ENCODE data around the gene NOLC1.
A peak's percentile ranks its signal among the peaks of the same experiment; 100 is the strongest.

NOLC1 gene

DNA sequence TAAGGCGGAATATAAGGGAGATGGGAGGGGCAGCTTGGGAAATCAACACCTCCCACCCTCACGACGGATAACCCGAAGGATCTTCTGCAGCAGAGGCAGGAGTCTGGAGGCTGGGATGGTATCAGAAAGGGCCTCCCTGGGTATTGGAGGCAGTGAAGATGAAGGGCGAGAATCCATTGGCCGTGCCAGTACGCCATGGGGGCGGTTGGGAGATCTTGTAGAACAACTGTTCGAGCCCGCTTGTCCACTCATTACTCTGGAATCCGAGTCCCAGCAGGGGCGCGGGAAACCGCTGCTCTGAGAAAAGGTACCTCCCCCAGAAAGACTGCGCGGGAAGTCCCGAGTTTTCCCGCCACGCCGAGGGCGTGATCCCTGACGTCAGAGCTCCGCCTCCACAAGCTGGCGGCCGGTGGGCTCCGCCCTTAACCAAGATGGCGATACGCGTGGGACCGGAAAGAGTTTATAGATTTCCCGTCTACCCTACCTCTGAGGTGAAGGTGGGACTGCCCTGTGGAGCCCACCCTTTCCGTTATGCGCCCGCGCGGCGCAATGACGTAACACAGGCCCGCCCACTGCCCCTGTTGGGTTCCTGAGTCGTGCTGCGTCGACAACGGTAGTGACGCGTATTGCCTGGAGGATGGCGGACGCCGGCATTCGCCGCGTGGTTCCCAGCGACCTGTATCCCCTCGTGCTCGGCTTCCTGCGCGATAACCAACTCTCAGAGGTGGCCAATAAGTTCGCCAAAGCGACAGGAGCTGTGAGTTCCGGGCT lies at the start of gene NOLC1:
Gene NOLC1 (plus strand): TSS at position 616 of the 771 bp plus-strand sequence. CDS start 22 bp downstream, at position 638.
- peak; percentile 98 to 100 for DNase-seq (ENCODE audit: extremely low read depth in 1 of 2, low read depth in 1 of 2)

DNA sequence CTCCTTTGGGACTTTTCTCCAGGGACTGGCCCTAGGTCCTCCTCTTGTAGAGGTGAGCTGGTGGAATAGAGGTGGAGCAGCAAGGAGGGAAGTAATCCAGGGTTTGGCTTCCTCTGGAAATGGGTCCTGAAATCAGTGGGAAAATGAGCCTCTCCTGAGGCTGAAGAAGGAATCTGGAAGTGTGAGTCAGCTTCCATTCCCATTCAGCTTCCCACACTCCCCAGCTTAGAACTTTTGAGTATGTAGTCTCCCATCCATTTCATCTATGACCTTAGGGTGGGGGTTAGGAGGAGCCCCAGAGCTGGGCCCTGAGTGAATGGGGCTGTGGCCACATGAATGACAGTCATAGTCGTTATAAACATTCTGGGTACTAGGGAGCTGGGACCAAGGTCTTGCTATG lies 49.8 kb upstream of the NOLC1 start:
- no peak for DNase-seq (ENCODE audit: extremely low read depth in 1 of 2, low read depth in 1 of 2)

DNA sequence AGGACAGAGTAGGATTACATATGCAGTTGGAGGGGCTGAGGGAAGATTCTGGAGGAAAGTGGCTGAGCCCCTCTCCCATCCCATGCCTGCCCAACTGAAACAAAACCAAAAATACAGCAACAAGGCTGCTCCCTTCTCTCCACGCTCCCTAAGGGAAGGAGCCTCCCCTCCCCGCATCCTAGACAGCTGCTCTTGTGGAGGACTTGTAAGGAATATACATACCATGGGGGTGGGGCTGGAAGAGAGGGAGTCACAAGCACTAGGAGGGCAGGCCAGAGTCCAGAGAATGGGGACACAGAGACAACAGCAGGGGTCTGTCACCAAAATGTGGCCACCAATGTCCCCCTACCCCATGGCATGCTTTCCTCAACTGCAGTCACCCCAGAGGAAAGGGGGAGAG lies 45.2 kb upstream of the NOLC1 start:
- DNase-seq (ENCODE audit: extremely low read depth in 1 of 2, low read depth in 1 of 2), result no peak

DNA sequence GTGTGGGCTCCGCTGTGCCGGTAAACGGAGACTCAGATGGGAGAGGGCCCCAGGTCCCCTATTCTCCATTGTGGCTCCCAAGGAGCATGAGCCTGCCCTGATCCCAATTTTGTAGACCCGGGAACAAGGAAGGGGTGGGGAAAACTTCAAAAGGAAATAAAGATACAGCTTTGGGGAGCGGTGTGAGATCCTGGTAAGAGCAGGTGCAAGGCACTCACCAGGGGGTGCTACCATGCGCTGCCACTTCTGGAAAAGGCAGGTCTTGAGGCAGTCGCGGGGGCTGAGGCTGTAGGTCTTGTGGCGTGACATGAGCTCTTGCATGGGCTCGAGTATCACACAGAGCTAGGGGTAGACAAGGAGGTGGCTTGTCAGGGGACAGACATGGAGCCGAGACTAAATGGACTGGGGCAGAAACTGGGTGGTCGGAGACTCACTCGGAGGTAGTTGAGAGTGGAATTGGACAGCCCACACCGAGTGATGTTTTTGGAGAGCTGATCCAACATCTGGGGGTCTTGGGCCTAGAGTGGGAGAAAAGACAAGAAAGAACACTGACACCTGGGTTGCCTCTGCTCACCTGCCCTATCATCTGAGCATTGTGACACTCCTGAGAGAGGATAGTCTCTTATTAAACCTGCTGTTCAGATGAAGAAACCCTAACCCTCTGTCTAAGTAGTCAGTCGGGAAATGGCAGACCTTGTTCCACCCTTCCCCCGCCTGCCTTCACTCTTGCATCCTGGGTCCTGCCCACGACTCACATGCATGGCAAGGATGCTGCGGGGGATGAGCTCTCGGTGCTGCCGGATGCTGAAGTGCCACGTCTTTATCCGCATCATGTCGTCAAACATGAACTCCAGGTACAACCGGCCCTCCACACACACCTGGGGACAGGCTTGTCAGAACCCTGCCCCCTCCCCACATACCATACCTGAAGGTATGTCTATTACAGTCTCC lies 42.7 kb upstream of the NOLC1 start:
- no peak for DNase-seq (ENCODE audit: extremely low read depth in 1 of 2, low read depth in 1 of 2)

DNA sequence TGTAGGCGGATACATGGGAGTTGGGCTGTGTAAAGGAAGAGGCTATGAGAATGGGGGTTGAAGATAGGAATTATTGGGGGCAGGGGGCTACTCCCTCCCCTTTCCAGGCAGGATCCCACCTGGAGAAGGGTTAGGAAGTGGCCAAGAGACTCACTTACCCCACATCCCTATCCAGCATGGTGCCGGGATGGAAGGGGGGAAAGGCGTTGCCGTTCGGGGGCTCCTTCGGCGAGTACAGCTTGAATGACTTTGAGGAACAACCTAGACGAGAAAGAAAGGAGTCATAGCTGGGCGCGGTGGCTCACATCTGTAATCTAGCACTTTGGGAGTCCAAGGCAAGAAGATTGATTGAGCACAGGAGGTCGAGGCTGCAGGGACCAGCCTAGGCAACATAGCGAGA lies 40.9 kb upstream of the NOLC1 start:
- no peak for DNase-seq (ENCODE audit: extremely low read depth in 1 of 2, low read depth in 1 of 2)

DNA sequence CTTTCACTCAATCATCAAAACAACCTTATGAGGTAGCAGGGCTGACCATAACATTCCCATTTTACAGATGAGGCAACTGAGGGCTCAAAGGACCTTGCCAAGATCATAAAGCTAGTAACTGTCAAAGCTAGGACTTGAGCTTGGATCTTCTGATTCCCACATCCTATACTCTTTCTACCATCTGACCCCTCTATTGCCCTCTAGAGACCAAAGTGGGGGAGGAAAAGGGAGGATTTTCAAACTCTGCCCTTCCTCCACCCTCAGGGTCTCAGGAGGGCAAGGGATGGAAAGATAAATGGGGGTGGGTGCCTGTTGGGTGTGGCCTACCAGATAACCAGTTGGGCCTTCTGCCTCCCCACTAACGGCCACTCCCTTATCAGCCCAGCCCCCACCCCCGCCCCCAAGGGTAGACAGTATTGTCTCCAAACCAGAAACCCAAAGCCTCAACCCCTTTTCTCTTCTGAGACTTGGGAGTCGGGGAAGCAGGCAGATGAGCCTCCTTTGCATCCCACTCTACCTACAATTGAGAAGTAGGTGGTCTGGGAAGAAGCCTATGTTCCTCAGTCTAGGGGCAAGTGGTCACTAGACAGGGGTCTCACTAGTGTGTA lies 39.9 kb upstream of the NOLC1 start:
- no peak for DNase-seq (ENCODE audit: extremely low read depth in 1 of 2, low read depth in 1 of 2)

DNA sequence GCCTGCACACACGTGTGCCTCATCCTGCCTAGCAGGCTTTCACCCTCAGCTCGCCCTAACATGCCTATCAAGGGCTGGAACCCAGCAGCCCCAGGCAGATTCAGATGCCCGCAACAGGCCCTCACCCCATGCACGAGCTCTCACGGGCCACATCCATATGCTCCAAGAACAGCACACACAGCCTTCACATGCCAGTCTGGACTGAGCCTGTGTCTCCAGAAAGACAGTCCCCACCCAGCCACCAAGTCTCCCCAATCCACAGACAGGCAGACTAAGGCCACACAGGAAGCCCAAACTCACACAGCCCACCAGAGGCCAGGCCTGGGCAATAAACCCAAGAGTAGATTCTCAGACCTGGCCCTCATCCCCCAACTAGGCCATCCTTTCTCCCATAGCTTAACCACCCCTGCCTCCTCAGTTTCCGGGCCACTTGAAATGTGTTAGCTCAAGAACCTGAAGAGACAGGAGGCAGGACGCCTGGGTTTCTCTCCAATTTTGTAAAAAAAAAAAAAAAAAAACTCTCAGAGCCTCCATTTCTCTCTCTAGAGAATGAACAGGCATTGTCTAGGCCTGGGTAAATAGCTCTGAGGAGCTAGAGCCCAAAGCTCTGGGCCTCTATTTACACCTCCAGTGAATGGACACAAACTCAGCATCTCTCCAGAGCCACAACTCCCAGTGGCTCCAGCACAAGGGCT lies 38.8 kb upstream of the NOLC1 start:
- DNase-seq (ENCODE audit: extremely low read depth in 1 of 2, low read depth in 1 of 2), result no peak

DNA sequence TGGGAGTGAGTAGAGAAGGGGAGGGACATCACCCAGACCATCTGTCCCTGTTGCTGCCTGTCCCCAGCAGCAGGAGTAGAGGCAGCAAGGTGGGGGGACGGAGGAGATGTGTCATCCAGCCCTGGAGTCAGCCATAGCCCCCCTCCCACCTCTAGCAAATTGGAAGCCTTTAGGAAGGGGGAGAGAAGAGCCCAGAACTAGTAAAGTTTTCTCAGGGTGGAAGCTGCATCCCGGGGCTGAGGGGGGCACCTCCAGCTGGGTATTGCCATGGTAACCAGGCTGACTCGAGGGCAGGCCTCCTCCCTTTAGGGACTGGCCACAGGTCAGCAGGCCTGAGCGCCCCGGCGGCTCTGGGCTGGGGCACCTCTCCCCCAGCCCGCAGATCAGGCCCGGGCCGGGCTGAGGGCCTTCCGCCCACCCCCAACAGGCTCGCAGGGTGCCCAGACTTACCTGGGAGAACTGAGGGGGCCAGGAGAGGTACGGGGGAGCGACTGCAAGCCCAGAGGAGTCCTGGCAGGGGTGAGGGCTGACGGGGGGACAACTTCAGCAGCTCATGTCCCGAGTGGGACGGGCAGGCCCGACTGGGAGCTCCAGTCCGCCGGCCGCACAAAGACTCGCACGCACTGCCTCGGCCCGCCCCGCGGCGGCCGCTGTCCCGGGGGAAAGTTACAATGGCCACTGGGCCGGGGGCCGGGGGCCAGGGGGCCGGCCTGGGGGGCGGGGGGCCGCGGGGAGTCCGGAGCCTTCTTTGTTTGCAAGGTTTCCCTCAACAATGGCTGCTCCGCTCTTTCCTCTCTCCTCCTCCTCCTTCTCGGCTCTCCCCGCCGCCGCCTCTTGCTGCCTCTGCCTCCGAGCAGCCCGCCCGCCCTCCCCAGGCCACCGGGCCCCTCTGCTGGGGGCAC lies 38.0 kb upstream of the NOLC1 start:
- no peak for DNase-seq (ENCODE audit: extremely low read depth in 1 of 2, low read depth in 1 of 2)

DNA sequence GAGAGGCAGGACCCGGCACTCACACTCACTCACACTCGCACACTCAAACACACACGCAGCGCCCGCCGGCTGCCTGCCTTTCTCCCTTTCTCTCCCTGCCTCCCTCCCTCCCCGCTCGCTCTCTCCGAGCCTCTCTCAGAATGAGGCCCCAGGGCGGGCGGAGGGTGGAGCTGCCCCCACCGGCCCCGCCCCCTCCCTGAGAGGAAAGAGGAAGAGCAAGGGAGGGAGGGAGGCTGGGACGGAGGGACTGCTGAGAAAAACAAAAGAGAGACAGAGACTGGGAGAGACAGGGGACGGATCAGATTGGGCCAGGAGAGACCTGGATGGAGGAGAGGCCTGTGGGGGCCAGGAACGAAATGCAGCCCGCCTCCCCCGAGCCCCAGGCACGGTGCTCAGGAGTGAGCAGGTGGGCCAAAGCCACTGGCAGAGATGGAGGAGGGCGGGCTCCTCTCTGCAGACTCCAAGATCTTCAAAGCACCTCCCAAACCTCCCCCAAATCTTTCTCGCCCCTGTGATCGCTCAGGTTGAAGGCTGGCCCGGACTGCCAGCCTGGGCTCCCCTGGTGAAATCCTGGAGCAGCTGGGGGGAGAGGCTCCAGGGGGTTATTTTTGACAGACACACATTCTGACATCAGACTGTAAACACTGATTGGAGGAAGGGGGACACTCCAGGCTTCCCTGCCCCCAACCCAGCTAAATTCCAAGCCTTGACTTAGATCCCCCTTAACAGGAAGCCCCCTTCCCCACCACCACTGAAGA lies 37.1 kb upstream of the NOLC1 start:
- DNase-seq (ENCODE audit: extremely low read depth in 1 of 2, low read depth in 1 of 2), result peak; percentile 79 to 83

DNA sequence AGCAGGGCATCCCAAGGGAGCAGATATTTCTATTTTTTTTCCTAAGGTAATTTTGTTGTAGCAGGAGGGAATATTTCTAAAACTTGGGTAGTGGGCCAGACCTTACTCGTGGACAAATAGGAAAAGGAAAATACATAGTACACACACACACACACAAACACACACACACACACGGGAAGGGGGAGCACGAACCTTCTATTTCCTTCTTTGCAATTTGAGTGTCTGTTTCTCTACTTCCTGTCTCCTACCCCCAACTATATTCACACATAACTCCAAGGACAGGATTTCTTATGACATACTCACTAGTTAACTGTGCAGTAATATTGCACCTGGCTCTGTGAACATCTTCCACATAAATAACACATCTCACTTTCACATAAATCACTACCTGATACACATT lies 36.4 kb upstream of the NOLC1 start:
- no peak for DNase-seq (ENCODE audit: extremely low read depth in 1 of 2, low read depth in 1 of 2)

DNA sequence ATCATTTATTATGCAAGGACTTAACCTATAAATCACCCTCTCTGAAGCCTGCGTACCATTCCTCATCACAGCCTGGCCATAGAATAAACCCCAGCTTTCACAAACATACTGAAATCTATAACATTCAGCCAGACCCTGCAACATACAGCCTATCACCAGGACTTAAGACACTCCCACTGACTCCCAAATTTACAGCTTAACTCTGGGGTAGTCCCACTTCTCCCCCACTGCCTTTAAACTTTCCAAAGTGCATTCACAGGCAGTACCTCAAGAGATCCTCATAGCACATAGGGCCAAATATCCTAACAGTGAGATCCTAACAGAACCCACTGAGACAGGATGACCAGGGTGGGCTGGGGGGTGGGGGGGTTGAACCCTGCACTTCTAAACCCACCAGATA lies 35.5 kb upstream of the NOLC1 start:
- DNase-seq (ENCODE audit: extremely low read depth in 1 of 2, low read depth in 1 of 2), result no peak

DNA sequence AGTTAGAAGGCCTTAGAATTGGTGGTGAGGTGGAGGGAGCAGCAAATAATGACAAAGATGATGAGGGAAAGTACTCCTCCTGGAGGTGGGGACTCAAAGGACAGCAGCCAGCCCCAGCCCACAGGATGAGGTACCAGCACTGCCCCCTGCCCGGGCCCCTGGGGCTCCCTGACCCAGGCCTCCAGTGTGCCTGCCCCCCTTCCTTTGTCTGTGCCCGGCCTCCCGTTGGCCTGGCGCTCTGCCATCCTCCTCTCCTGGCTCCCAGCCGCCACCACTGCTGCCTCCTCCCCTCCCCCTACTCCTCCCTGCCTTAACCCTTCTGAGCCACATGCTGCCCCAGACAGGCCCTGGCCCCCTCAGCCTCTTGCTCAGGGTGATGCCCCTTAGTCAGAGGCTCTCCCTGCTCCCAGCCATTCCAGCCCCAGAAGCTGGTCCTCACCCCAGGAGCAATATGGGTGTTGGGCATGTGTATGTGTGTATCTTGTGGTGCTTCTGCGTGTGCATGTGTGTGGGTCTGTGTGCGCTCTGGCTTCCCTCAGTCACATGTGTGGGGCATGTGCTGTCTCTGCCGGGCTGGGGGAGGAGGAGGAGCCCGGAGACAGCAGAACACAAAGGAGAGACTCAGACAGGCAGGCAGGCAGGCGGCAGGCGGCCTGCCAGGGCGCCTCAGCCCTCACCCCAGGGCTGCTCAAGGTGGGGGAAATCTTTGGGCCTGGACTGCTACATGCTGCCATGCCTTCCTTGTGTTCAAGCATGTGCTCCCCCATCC lies 34.6 kb upstream of the NOLC1 start:
- peak; percentile 37 to 45 for DNase-seq (ENCODE audit: extremely low read depth in 1 of 2, low read depth in 1 of 2)

DNA sequence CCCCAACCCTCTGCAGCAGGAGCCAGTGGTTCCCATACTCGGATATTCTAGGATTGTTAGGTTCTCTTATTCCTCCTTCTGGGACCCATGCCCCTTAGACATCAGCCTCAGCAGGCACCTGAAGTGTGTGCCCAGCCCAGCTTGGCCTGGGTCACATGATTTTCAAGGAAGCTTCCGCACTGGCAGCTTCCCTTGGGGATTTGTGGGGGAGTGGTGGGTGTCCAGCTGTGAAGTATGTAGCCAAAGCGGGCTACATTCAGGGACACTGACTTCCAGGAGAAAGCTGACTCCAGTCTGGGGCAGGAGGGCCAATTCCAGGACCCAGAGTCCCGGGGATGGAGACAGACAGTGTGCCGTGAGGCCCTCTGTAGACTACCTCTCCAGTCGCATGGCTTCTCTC lies 33.3 kb upstream of the NOLC1 start:
- no peak for DNase-seq (ENCODE audit: extremely low read depth in 1 of 2, low read depth in 1 of 2)

DNA sequence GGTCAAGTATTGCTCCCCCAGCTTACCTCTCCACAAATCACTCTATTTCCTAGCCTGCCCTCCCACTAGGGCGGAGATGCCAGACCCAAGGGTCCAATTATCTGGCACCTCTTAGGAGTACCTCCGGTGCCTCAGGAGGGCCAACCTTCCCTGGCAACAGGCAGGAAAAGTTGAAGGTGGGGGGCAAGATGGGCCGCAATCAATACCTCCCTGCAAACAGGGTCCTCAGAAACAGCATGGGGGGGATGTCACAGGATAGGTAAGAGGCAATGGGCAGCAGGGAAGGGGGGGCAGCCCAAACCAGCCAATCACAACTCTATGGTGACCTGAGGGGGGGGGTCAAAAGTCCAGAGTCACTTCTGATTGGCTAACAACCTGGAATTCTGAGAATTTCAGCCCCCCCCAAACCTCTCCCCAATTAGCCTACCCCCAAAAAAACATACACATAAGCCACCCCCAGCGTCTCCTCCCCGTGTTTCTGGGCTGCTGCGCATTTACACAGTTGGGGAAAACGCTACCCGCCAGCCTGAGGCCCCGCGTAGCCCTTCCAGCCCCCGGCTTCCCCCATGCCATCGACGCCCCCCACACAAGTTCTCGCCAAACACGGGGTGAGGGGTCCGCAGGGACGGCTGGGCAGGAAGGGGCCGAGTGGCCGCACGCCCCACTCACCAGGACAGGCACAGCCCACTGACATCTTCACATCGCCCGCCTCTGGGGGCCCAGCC lies 32.6 kb upstream of the NOLC1 start:
- DNase-seq (ENCODE audit: extremely low read depth in 1 of 2, low read depth in 1 of 2), result peak; percentile 37 to 61

DNA sequence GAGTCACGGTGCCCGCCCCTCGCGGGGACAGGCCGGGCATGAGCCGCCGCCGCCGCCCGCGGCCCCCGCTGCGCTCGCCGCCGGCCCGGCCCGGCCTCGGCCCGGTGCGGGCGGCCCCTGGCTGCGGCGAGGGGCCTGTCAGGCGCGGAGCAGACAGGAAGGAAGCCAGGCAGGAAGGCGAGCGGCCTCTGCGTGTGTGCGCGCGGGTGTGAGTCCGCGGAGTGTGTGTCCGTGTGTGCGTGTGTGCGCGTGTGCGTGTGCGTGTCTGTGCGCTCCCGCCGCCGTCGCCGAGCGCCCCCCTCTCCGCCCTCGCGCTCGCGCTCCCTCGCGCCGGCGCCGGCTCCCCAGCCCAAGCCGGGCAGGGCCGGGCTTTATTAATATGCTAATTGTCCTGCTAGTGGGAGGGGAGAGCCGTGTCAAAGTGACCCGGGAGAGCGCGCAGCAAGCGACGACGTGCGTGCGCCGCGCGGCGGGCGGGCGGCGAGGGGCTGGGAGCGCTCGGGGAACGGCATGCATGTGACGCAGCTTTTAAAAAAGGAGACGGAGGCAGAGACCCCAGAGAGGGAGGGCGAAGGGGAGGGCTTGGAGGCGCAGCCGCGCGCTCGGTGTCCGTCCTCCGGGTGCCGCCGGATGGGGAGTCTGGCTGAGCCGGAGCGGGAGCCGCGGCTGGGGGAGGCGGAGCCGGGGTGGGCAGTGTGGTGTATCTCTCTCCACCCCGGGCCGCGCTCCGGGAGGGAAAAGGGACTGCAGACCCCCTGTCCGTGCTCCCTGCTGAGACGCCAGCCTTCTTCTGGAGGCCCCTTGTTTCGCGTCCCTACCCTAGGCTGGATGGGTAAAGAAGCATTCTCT lies 31.8 kb upstream of the NOLC1 start, which contains the start of gene LDB1:
Gene LDB1 (minus strand): TSS at position 227 of the 849 bp plus-strand sequence. CDS start 258 bp downstream, outside the sequence.
- DNase-seq (ENCODE audit: extremely low read depth in 1 of 2, low read depth in 1 of 2), result peak; percentile 37 to 55

DNA sequence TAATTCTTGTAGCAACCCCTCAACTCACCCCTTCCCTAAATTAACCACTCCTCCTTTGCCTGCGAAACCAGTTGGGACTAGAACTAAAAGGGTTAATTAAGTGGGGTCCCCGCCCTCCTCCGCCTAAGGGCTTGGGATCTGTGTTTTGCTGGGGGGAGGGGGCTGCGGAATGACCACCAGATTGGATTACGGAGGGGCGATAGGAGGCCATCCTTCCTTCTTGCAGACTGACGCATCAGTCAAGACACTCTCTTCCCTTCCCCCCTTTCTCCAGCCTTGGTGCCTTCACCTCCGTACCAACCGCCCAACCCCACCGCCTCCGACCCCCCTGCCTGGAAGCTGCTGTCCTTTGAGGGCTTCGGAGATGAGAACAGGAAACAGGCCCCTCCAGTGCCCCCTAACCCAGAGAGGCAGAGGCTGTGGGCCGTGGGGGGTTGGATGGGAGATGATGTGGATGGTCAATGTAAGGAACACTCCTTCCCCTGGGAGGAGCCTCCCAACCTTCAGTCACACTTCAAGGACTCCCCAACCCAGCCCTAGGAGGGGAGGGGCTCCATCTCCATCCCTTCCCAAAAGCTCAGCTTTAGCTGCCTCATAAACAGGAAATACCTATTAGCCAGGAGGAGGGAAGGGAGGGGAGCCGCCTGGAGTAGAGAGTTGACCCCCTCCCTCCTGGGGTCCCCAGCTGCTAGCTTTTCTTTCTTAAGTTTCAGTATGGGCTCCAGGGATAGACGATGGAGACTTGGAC lies 31.0 kb upstream of the NOLC1 start:
- no peak for DNase-seq (ENCODE audit: extremely low read depth in 1 of 2, low read depth in 1 of 2)

Data from stimulated activated CD8-positive, alpha-beta memory T cell treated with anti-CD3 and anti-CD28 coated beads, Interleukin-7, amount 100 ng/mL, for 48 hours (primary cell).